ENCODE data around the gene COG5.

The COG5 gene

DNA sequence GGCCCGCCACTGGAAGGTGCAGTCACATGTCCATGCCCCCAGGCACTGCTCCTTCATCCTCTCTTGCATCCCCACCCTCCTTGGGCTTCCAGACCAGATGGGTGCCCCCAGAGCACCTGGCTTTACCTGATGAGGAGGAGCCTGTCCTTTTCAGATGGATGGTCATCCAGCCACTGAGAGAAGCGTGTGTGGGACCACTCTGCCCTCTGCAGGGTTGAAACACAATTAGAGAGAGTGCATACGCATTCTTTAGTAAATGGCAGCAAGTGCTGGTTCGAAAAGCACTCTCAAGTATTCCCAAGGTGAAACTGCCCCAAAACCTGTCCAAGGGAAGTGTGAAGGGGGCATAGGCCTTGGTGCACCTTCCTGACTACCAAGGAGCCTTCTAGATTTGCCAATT is 353.3 kb downstream of the COG5 start:
- TF ChIP-seq TAF1 (IDR thresholded peaks at IDR 0.05; ENCODE audit: borderline replicate concordance, insufficient read depth, low read length) (no peak), FOXP2 (optimal IDR thresholded peaks at IDR 0.05; ENCODE audit: borderline replicate concordance, extremely low read depth, extremely low read length, insufficient read depth) (no peak), SIN3A (IDR thresholded peaks at IDR 0.05; ENCODE audit: borderline replicate concordance, insufficient read depth, low read length) (no peak), POLR2AphosphoS5 (IDR thresholded peaks at IDR 0.05; ENCODE audit: low read depth, low read length) (no peak)
- TF ChIP-seq, protein P1, sequence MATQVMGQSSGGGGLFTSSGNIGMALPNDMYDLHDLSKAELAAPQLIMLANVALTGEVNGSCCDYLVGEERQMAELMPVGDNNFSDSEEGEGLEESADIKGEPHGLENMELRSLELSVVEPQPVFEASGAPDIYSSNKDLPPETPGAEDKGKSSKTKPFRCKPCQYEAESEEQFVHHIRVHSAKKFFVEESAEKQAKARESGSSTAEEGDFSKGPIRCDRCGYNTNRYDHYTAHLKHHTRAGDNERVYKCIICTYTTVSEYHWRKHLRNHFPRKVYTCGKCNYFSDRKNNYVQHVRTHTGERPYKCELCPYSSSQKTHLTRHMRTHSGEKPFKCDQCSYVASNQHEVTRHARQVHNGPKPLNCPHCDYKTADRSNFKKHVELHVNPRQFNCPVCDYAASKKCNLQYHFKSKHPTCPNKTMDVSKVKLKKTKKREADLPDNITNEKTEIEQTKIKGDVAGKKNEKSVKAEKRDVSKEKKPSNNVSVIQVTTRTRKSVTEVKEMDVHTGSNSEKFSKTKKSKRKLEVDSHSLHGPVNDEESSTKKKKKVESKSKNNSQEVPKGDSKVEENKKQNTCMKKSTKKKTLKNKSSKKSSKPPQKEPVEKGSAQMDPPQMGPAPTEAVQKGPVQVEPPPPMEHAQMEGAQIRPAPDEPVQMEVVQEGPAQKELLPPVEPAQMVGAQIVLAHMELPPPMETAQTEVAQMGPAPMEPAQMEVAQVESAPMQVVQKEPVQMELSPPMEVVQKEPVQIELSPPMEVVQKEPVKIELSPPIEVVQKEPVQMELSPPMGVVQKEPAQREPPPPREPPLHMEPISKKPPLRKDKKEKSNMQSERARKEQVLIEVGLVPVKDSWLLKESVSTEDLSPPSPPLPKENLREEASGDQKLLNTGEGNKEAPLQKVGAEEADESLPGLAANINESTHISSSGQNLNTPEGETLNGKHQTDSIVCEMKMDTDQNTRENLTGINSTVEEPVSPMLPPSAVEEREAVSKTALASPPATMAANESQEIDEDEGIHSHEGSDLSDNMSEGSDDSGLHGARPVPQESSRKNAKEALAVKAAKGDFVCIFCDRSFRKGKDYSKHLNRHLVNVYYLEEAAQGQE (IDR thresholded peaks at IDR 0.05; ENCODE audit: insufficient read depth in 1 of 2, low read depth in 2 of 2, low read length in 2 of 2), result no peak

- TF ChIP-seq POLR2AphosphoS5 (IDR thresholded peaks at IDR 0.05; ENCODE audit: low read depth, low read length), result no peak
- TF ChIP-seq, protein P1 (IDR thresholded peaks at IDR 0.05; ENCODE audit: insufficient read depth in 1 of 2, low read depth in 2 of 2, low read length in 2 of 2), result no peak
- TF ChIP-seq SIN3A (IDR thresholded peaks at IDR 0.05; ENCODE audit: borderline replicate concordance, insufficient read depth, low read length), result no peak
- no peak for TF ChIP-seq FOXP2 (optimal IDR thresholded peaks at IDR 0.05; ENCODE audit: borderline replicate concordance, extremely low read depth, extremely low read length, insufficient read depth)
- TF ChIP-seq TAF1 (IDR thresholded peaks at IDR 0.05; ENCODE audit: borderline replicate concordance, insufficient read depth, low read length), result no peak
These were observed 354.2 kb downstream of the COG5 start for GRCh38 chr7:107209565-107209964.

- TF ChIP-seq TAF1 (IDR thresholded peaks at IDR 0.05; ENCODE audit: borderline replicate concordance, insufficient read depth, low read length) (no peak), POLR2AphosphoS5 (IDR thresholded peaks at IDR 0.05; ENCODE audit: low read depth, low read length) (no peak), SIN3A (IDR thresholded peaks at IDR 0.05; ENCODE audit: borderline replicate concordance, insufficient read depth, low read length) (no peak), FOXP2 (optimal IDR thresholded peaks at IDR 0.05; ENCODE audit: borderline replicate concordance, extremely low read depth, extremely low read length, insufficient read depth) (no peak)
- TF ChIP-seq, protein P1 (IDR thresholded peaks at IDR 0.05; ENCODE audit: insufficient read depth in 1 of 2, low read depth in 2 of 2, low read length in 2 of 2), result no peak
These were observed 355.2 kb downstream of the COG5 start for GRCh38 chr7:107208563-107208962.

GRCh38 chr7:107208024-107208521 is 355.6 kb downstream of the COG5 start:
- no peak for TF ChIP-seq TAF1 (IDR thresholded peaks at IDR 0.05; ENCODE audit: borderline replicate concordance, insufficient read depth, low read length)
- TF ChIP-seq, protein P1 (IDR thresholded peaks at IDR 0.05; ENCODE audit: insufficient read depth in 1 of 2, low read depth in 2 of 2, low read length in 2 of 2), result no peak

- TF ChIP-seq, protein P1 (IDR thresholded peaks at IDR 0.05; ENCODE audit: insufficient read depth in 1 of 2, low read depth in 2 of 2, low read length in 2 of 2), result no peak
- TF ChIP-seq POLR2AphosphoS5 (IDR thresholded peaks at IDR 0.05; ENCODE audit: low read depth, low read length) (no peak), SIN3A (IDR thresholded peaks at IDR 0.05; ENCODE audit: borderline replicate concordance, insufficient read depth, low read length) (no peak), TAF1 (IDR thresholded peaks at IDR 0.05; ENCODE audit: borderline replicate concordance, insufficient read depth, low read length) (no peak), FOXP2 (optimal IDR thresholded peaks at IDR 0.05; ENCODE audit: borderline replicate concordance, extremely low read depth, extremely low read length, insufficient read depth) (no peak)
These were observed 356.3 kb downstream of the COG5 start for GRCh38 chr7:107207459-107207858.

Data from PFSK-1 (cell line).